GM10266 (cell line): ENCODE measurements around the gene IGF1R.

ENCODE experiments used
- DNase-seq: peaks from one replicate; pipeline ENCODE4 v3.0.0; 2012; ENCODE audit errors: extremely low spot score
- TF ChIP-seq, protein P1 (sequence below): IDR thresholded peaks from 2 replicates; pipeline ENCODE4 v1.5.1; 2012; ENCODE audit warnings: mild to moderate bottlenecking, low read depth; ENCODE audit not compliant: control insufficient read depth, insufficient read depth; ENCODE audit errors: missing control alignments

Gene IGF1R

DNA sequence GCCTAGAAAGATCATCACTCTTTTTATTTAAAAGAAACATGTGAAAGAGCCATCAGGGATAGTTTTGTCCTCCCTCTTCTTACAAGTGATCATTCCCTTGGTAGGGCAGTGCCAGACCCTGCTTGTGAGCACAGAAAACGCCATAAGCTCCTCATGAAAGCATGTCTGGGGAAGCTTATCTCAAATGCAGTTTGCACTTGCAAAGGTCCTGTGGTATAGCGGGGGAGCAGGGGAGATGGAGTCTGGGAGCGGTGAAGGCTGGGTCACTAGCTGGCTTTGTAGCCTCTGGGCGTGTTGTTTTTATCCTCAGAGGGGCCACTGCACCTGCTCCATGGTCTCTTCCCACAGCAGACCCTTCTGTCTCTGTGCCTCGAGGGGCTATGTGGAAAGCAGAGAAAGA is 141.9 kb downstream of the IGF1R start:
- TF ChIP-seq, protein P1, sequence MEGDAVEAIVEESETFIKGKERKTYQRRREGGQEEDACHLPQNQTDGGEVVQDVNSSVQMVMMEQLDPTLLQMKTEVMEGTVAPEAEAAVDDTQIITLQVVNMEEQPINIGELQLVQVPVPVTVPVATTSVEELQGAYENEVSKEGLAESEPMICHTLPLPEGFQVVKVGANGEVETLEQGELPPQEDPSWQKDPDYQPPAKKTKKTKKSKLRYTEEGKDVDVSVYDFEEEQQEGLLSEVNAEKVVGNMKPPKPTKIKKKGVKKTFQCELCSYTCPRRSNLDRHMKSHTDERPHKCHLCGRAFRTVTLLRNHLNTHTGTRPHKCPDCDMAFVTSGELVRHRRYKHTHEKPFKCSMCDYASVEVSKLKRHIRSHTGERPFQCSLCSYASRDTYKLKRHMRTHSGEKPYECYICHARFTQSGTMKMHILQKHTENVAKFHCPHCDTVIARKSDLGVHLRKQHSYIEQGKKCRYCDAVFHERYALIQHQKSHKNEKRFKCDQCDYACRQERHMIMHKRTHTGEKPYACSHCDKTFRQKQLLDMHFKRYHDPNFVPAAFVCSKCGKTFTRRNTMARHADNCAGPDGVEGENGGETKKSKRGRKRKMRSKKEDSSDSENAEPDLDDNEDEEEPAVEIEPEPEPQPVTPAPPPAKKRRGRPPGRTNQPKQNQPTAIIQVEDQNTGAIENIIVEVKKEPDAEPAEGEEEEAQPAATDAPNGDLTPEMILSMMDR, result no peak

DNA sequence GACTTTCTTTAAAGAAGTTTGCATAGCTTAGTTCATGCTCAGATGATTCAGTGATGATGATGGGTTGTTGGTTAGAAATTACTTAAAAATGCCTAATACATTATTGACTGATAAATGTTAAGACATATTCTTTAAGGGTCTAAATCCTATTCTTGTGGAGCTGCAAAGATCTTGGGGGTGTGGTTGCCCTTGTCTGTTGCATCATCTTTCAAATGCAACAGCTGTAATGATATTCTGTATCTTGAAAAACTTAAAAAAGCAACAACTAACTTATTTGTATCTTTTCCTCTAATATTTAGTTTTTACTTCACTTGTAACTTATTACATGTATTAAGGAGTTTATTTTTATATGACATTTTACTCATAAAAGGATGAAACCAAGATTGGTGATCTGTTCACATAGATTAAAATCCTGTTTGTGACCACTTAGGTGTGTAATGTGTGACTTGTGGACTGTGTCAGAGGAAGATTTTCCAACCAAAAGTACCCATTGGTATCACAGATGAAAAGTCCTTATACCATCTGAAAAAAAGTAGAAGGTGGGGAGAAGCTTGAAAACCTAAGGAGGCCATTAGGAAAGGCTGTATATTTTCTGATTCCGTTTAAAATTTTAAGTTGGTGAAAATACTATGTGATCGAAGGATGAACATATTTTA is 142.8 kb downstream of the IGF1R start:
- DNase-seq, result no peak
- TF ChIP-seq, protein P1, result no peak

More for the DNA sequence above, 141.9 kb downstream of the IGF1R start:
- DNase-seq, result no peak

DNA sequence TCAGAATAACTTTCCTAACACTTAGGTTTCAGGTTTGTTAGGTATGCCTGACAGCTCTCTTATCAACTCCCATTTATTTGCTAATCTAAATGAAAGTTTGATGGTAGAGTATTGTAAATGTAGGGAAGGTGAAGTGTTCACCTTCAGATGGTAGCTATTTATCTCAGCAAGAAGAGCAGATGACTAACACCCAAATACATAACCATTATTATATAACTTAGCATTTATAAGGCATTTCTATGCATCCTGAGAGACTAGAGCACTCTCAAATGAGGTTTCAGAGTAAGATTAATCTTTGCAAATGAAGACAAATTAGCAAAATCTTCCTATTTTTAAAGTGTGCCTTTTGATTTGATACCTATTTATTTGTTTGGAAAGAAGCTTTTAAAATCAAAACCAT is 143.8 kb downstream of the IGF1R start:
- no peak for DNase-seq
- TF ChIP-seq, protein P1, result no peak

DNA sequence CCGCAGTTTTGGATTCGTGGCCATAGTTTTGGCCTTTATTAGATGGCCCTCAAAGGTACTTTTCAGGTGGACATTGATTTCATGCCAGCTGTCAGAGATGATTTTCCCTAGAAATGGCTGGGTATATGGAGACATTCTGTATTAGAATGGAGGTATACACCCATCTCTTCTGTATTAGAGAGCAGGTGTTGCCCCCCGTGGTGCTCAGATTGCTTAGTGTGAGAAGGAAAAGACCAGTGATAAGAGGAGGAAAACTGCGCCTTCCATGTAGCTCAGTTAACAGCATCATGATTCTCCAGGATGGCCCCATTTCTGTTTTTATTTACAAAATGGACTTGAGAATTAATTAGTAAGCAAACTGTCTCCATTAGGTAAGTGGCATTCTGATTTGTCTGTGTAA is 145.9 kb downstream of the IGF1R start:
- TF ChIP-seq, protein P1, result no peak
- DNase-seq, result no peak

DNA sequence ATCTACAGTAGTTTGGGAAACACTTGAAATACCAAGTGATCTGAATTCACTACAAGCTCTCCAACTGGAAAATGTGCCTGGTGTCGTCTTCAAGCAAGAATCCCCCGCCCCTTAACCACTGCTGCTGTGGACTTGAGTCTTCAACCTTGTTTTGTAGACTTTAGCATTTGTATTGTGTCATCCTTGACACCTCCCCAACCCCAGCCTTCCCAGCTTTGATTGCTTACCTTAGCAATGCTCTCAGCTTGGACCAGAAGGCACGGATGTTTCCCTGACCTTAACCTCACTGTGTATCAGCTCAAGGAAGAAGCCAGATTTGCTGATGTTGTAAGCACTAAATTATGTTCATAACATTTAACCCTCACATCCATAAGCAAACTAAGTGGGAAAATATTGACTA is 146.4 kb downstream of the IGF1R start:
- TF ChIP-seq, protein P1, result no peak
- DNase-seq, result no peak

DNA sequence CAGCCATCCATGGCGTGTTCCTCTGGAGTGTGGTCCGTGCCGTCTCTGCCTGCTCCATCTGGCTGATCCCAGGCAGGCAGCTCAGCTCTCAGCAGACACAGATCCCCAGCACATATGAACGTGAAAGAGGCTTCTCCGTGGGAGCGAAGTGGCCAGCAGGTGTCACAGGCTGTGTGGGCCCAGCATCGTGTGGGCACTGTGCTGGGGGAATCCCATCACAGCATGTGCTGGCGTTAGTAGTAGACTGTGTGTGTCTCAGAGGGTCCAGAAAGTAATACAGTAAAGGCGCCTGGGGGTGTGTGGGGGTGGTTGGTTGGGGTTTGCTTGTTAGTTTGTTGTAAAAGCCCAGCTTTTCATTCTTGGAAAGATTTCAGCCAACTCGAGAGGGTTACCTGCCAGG is 147.6 kb downstream of the IGF1R start:
- TF ChIP-seq, protein P1, result no peak
- DNase-seq, result no peak

DNA sequence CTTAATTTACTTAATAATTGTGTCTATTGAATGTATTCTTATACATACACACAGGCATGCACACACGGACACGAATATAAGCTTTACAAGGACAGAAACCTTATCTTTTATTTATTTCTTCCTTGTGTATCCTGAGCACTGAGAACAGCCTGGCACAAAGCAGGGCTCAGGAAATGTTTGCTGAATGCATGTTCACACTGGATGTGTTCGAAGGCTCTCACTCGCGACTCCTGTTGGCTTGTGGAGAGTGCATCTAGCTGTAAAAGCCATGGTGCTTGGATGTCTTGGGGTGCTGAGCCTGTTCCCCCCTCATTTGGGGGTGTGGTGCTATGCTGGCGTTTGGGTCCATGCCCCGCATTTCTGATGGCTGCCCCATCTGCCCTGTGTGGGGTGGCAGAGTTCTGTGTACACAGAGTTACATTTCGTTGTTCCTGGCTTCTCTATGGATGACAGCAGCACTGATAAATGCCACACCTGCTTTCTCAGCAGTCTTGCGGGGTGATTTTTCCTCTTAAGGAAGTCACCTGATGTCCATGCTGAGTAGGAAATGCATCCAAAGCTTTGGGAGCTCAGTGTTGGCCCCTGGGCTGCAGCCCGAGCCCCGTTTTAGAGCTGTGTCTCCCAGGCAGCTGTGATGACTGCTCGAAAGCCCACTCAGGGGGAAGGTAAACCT is 148.5 kb downstream of the IGF1R start:
- TF ChIP-seq, protein P1, result no peak
- DNase-seq, result no peak
